ENCODE data around the gene ANO4.
"Not testable (repeated sequence)": the region's sequence is repeated elsewhere in the genome, so short reads cannot be mapped to it uniquely, and the experiment has no call there.

ANO4 gene

GRCh38 chr12:101055940-101056339 lies 261.4 kb downstream of the ANO4 start:
- H3K9me3 ChIP-seq: no peaks in the 10 kb centered on the region
- H3K4me1 ChIP-seq: no peaks in the 10 kb centered on the region
- no peak overlapping the region for H3K4me3 ChIP-seq (ENCODE audit: low read depth, low read length)
- no peaks in the 10 kb centered on the region for H3K36me3 ChIP-seq
- TF ChIP-seq, protein P1, sequence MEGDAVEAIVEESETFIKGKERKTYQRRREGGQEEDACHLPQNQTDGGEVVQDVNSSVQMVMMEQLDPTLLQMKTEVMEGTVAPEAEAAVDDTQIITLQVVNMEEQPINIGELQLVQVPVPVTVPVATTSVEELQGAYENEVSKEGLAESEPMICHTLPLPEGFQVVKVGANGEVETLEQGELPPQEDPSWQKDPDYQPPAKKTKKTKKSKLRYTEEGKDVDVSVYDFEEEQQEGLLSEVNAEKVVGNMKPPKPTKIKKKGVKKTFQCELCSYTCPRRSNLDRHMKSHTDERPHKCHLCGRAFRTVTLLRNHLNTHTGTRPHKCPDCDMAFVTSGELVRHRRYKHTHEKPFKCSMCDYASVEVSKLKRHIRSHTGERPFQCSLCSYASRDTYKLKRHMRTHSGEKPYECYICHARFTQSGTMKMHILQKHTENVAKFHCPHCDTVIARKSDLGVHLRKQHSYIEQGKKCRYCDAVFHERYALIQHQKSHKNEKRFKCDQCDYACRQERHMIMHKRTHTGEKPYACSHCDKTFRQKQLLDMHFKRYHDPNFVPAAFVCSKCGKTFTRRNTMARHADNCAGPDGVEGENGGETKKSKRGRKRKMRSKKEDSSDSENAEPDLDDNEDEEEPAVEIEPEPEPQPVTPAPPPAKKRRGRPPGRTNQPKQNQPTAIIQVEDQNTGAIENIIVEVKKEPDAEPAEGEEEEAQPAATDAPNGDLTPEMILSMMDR (IDR thresholded peaks at IDR 0.05; ENCODE audit: low read depth, low read length): no peak
- no peak for DNase-seq
- H3K27me3 ChIP-seq: no peaks in the 10 kb centered on the region

GRCh38 chr12:101062508-101062907 lies 267.9 kb downstream of the ANO4 start:
- not testable (repeated sequence) for H3K36me3 ChIP-seq; H3K9me3 ChIP-seq; H3K27me3 ChIP-seq; DNase-seq; H3K4me1 ChIP-seq; H3K4me3 ChIP-seq (ENCODE audit: low read depth, low read length)

DNA sequence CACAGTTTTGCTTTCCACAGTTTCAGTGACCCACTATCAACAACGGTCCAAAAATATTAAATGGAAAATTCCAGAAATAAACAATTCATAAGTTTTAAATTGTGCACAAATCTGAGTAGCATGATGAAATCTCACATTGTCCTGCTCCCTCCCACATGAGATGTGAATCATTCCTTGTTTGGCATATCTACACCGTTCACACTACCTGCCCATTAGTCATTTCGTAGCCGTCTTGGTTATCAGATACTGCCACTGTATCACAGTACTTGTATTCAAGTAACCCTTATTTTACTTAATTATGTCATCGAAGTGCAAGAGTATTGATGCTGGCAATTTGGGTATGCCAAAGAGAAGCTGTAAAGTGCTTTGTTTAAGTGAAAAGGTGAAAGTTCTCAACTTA lies 270.1 kb downstream of the ANO4 start:
- H3K9me3 ChIP-seq: no peaks in the 10 kb centered on the region
- H3K4me1 ChIP-seq: no peaks in the 10 kb centered on the region
- no peak overlapping the region for H3K4me3 ChIP-seq (ENCODE audit: low read depth, low read length)
- TF ChIP-seq, protein P1 (IDR thresholded peaks at IDR 0.05; ENCODE audit: low read depth, low read length): no peak
- no peak for DNase-seq
- no peaks in the 10 kb centered on the region for H3K27me3 ChIP-seq
- H3K36me3 ChIP-seq: no peaks in the 10 kb centered on the region

DNA sequence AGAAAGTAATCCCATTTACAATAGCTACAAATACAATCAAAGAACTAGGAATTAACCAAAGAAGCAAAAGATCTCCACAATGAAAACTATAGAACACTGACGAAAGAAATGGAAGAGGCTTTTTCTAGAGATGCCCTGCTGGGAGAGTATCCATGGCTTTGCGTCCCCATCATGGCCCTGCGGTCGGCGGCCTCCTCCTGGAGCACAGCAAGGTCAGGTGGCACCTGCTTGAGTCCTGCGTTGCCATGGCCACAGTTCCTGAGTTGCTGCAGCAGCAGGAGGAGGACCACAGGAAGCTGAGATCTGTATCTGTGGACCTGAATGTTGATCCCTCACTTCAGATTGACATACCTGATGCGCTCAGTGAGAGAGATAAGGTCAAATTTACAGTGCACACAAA lies 271.9 kb downstream of the ANO4 start:
- Histone ChIP-seq H3K4me1 (no peaks in the 10 kb centered on the region), H3K36me3 (no peaks in the 10 kb centered on the region), H3K27me3 (no peaks in the 10 kb centered on the region), H3K9me3 (no peaks in the 10 kb centered on the region), H3K4me3 (ENCODE audit: low read depth, low read length) (no peak overlapping the region)
- TF ChIP-seq, protein P1 (IDR thresholded peaks at IDR 0.05; ENCODE audit: low read depth, low read length): no peak
- no peak for DNase-seq

GRCh38 chr12:101068402-101068801 lies 273.8 kb downstream of the ANO4 start:
- Histone ChIP-seq H3K4me3 (ENCODE audit: low read depth, low read length) (no peak overlapping the region), H3K27me3 (no peaks in the 10 kb centered on the region), H3K36me3 (no peaks in the 10 kb centered on the region), H3K4me1 (no peaks in the 10 kb centered on the region), H3K9me3 (no peaks in the 10 kb centered on the region)
- no peak for DNase-seq
- TF ChIP-seq, protein P1 (IDR thresholded peaks at IDR 0.05; ENCODE audit: low read depth, low read length): no peak

- no peaks in the 10 kb centered on the region for H3K9me3 ChIP-seq
- TF ChIP-seq, protein P1 (IDR thresholded peaks at IDR 0.05; ENCODE audit: low read depth, low read length): no peak
- DNase-seq: no peak
- no peaks in the 10 kb centered on the region for H3K4me1 ChIP-seq
- no peaks in the 10 kb centered on the region for H3K27me3 ChIP-seq
- H3K36me3 ChIP-seq: no peaks in the 10 kb centered on the region
- H3K4me3 ChIP-seq (ENCODE audit: low read depth, low read length): no peak overlapping the region
These were observed 274.3 kb downstream of the ANO4 start for GRCh38 chr12:101068836-101069235.

Measured in BE2C (cell line).